Measurements from ENCODE around the gene GTF2F1.

DNA sequence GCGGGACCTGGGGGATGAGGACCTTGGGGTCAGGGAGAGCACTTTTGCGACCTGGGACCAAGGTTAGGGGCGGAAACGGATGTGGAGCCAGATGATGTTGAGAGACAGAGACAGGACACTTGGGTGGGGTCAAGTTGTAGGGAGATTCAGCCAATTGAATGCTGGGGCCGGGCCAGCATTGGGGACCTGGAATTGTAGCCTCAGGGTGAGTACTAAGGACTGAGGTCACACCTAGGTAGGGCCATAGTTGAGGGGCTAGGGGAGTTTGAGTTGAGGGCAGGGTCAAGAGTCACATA, 19.2 kb downstream of the GTF2F1 start:
- TF ChIP-seq, protein P1, sequence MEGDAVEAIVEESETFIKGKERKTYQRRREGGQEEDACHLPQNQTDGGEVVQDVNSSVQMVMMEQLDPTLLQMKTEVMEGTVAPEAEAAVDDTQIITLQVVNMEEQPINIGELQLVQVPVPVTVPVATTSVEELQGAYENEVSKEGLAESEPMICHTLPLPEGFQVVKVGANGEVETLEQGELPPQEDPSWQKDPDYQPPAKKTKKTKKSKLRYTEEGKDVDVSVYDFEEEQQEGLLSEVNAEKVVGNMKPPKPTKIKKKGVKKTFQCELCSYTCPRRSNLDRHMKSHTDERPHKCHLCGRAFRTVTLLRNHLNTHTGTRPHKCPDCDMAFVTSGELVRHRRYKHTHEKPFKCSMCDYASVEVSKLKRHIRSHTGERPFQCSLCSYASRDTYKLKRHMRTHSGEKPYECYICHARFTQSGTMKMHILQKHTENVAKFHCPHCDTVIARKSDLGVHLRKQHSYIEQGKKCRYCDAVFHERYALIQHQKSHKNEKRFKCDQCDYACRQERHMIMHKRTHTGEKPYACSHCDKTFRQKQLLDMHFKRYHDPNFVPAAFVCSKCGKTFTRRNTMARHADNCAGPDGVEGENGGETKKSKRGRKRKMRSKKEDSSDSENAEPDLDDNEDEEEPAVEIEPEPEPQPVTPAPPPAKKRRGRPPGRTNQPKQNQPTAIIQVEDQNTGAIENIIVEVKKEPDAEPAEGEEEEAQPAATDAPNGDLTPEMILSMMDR (conservative IDR thresholded peaks at IDR 0.05 in 1 of 2, IDR thresholded peaks at IDR 0.05 in 1 of 2; ENCODE audit: low read depth in 1 of 2, low read length in 2 of 2), result no peak
- no peak for TF ChIP-seq EZH2 (IDR thresholded peaks at IDR 0.05; ENCODE audit: low read length, missing control alignments)

Data from fibroblast of lung (primary cell).